ENCODE data around the gene PLK4.
"Not testable (repeated sequence)": the region's sequence is repeated elsewhere in the genome, so short reads cannot be mapped to it uniquely, and the experiment has no call there.

The PLK4 gene

GRCh38 chr4:127880763-127881562 is at the start of gene PLK4:
Gene PLK4, plus strand, starts transcription at chr4:127880893. Its CDS starts 242 bp downstream, at chr4:127881135.
- DNase-seq = peak; percentile 86

- DNase-seq = no peak
These were observed 48.1 kb upstream of the PLK4 start for GRCh38 chr4:127832585-127832984.

DNA sequence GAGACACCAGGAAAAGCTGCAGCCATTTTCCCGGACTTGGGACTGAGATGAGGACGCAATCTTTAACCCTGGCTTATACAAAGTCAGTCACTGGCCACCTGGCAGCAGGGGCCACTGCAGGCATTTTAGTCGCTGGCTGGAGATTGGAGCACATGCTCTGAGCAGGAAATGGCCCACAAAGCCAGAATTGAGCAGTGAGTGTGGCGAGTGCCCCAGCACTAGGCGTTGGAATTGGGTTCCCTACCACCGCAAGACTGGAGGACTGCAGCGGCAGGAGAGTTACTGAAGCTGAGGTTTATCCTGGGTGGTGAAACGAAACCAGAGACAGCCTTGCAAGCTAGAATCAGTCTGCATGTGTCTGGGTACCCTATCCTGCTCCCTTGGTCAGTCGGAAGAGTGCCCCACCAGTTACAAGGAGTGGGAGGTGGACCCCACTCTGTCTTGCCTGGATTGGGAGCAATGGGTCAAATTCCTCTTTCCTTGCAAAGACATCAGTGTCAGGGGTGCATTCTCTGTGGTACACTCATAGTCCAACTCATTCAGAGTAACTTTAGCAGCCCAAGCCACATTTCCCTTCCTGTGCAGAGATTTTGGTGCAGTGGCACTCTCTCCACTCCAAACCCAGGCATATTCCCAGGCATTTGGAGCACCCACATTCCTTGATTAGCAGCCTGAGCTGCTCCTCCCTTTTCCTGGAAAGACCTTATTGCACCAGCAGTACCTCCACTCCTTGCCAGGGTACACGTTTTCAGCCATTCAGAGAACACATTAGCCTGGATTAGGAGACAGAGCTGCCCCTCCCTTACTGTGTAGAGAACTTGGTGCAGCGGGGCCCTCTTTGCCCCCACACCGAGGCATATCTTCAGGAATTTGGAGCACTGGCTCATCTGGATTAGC is 36.7 kb upstream of the PLK4 start:
- no peak for DNase-seq

DNA sequence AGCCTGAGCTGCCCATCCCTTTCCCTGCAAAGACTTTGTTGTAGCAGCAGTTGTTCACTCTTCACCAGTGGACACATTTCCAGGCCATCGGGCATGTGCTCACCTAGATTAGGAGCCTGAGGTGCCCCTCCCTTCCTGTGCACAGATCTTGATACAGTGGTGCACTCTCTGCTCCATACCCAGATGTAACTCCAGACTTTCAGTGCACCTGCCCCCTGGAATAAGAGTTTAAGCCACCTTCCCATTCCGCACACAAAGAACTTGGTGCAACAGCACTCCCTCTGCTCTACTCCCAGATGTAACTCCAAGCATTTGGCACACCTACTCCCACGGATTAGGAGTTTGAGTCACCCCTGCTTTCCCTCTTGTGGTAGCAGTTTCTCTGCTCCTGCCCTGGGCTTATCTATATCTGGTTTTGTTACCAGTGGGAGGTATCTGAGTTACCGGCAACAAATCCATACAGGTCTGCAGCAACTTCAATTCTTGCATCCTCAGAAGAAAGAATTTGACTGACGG is 36.0 kb upstream of the PLK4 start:
- no peak for DNase-seq

DNA sequence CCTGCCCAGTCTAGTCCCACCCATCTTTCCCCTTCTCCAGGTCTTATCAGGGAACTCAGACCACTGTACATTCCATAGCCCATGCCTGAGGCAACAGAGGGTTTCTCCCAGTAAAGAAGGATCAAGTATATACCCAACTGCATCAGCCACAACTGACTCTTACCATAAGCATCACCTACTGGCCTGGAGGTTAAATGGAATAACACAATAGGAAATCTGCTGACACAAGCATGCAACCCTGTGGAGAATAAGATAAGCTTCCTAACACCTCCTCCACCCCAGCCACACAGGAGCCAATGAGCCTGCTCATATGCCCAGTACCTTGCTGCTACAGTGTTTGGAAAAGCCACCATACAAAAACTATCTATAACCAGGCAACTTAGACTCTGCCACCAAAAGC is 34.6 kb upstream of the PLK4 start:
- DNase-seq = no peak

- no peak for DNase-seq
These were observed 33.9 kb upstream of the PLK4 start for GRCh38 chr4:127846765-127847164.

DNA sequence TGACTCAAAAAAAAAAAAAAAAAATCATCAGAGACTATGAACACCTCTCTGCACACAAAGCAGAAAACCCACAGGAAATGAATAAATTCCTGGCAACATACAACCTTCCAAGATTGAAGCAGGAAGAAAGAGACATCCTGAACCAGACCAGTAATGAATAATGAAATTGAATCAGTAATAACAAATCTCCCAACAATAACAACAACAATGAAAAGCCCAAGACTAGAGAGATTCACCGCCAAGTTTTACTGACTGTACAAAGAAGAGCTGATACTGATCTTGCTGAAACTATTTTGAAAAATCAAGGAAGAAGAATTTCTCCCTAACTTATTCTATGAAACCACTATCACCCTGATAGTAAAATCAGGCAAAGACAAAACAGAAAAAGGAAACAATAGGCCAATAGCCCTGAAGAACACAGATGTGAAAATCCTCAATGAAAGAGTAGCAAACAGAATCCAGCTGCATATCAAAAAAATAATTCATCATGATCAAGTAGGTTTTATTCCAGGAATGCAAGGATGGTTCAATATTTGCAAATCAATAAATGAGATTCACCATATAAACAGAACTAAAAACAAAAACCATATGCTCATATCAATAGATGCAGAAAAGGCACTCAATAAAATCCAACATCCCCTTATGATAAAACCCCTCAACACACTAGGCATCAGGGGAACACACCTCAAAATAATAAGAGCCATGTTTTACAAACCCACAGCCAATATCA is 31.0 kb upstream of the PLK4 start:
- no peak for DNase-seq

- DNase-seq = no peak
These were observed 28.0 kb upstream of the PLK4 start for GRCh38 chr4:127852661-127853060.

GRCh38 chr4:127856196-127856812 is 24.4 kb upstream of the PLK4 start:
- DNase-seq = no peak

- no peak for DNase-seq
These were observed 23.8 kb upstream of the PLK4 start for GRCh38 chr4:127856813-127857447.

DNA sequence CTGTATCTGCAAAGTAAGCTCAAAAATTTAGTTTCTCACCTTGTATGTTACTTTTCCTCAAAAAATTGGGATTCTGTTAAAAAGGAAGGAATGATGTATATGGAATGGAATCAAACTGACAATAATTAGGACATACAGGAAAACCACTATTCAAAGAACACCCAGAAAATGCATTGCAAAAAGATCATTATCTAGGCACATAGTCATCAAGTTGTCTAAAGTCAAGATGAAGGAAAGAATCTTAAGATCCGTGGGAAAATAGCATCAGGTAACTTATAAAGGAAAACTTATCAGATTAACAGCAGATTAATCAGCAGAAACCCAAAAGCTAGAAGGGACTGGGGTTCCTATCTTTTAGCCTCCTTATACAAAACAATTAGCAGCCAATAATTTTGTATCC is 23.1 kb upstream of the PLK4 start:
- DNase-seq = no peak

GRCh38 chr4:127868196-127868595 is 12.5 kb upstream of the PLK4 start:
- no peak for DNase-seq

GRCh38 chr4:127870281-127870680 is 10.4 kb upstream of the PLK4 start:
- no peak for DNase-seq

DNA sequence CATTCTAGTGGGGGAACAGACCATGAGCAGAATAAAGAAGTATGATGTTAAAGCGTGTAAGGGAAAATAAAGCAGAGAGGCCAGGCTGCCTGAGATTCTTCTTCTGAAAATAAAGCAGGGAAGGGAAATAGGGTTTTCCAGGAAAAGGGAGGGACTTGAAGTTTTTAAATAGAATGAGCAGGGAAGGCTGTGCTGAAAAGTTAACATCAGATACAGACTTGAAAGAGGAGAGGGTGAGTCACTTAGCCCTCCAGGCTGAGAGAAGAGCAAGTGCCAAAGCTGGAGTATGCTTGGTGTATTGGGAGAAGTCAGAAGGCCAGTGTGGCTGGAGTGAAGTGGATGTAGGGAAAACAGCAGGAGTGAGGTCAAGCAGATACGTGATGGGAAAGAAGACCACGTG is 10.0 kb upstream of the PLK4 start:
- DNase-seq = no peak

DNA sequence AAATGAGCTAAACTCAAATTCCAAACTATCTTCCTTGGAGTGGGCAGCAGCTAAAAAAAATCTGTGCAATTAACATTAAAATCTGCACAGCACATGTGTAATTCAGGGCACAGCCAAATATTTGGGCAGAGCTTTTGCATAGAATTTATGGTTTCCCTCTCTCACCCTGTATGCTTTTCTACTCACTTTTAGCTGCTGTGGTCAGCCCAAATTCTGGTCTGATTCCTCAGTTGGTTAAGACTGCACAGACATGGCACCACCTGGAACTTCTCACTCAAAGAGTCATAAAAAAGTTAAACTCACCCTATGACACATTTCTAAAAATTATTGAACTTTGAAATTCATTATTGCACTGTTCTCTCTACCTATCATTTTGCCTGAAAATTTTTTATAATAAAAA is 4.9 kb upstream of the PLK4 start:
- no peak for DNase-seq

DNA sequence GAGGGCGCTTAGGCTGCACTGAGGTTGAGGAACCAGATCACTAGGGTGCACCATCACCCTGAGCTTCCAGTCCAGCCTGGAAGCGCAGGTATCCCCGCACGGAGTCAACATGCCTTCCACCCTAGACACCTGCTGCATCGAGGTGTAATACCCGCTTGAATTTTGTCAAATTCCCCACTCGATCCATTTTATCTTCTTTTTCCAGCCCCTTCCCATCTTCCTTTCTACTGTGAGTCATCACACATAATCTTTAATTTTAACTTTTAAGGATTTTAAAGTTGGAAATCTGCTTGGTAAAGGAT is 821 bp downstream of the PLK4 start:
- DNase-seq = no peak

GRCh38 chr4:127888559-127888958 is 7.9 kb downstream of the PLK4 start:
- peak; percentile 20 for DNase-seq

DNA sequence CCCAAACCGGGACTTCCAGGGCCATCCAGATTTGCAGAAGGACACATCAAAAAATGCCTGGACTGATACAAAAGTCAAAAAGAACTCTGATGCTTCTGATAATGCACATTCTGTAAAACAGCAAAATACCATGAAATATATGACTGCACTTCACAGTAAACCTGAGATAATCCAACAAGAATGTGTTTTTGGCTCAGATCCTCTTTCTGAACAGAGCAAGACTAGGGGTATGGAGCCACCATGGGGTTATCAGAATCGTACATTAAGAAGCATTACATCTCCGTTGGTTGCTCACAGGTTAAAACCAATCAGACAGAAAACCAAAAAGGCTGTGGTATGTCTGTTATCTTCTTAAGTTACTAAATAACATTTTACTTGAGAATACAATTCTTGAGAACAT is 9.2 kb downstream of the PLK4 start:
- no peak for DNase-seq

DNA sequence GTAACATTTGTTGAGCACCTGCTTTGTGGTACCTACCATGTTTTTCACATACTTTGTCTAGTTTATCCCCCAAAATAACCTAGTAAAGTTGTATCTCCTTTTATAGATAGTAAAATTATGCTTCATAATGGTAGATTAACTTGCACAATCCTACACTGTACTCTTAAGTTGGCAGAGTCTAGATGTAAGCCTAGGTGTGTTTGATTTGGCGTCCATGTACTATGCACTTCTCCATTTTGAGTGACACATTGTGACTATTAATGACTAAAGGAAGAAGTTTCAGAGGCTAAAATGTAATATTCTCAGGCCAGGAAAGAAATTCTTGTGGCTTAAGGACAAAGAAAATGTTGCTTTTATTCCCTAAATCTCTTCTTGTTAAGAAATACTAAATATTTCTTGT is 15.4 kb downstream of the PLK4 start:
- no peak for DNase-seq

- DNase-seq = no peak
These were observed 15.8 kb downstream of the PLK4 start for GRCh38 chr4:127896528-127896927.

DNA sequence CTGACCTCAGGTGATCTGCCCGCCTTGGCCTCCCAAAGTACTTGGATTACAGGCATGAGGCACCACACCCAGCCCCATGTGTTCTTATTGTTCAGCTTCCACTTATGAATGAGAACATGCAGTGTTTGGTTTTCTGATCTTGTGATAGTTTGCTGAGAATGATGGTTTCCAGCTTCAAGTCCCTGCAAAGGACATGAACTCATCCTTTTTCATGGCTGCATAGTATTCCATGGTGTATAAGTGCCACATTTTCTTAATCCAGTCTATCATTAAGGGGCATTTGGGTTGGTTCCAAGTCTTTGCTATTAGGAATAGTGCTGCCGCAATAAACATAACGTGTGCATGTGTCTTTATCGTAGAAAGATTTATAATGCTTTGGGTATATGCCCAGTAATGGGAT is 19.0 kb downstream of the PLK4 start:
- not testable (repeated sequence) for DNase-seq

DNA sequence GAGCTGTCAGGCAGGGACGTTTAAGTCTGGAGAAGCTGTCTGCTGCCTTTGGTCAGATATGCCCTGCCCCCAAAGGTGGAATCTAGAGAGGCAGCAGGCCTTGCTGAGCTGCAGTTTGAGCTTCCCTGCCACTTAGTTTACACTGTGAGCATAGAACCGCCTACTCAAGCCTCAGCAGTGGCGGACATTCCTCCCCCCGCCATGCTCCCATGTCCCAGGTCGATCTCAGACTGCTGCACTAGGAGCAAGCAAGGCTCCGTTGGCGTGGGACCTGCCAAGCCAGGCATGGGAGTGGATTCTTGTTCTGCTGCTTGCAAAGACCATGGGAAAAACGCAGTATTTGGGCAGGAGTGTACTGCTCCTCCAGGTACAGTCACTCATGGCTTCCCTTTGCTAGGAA is 24.3 kb downstream of the PLK4 start:
- DNase-seq = no peak

All from NCI-H1105 treated with DMSO at 0.1 percent for 48 hours (cell line).